Smooth muscle cell (in vitro differentiated cells): ENCODE data around the gene DOCK9. TPM values are rescaled to one million over a fixed set of nuclear protein-coding genes. Genes with fewer than 3 reads are reported as not detected.

Source experiments
- DNase-seq: peaks from one replicate; lab custom pipeline; 2025; ENCODE audit not compliant: unreplicated experiment; lab: John Stamatoyannopoulos, UW
- H2AFZ ChIP-seq: fragments of 200-600 bp; sonication (generic); 2 replicates; pipeline ENCODE4 v1.6.0; 2016; ENCODE audit warnings: antibody characterized with exemption, low read depth, mild to moderate bottlenecking
- H3F3A ChIP-seq: fragments of 200-600 bp; sonication (generic); 2 replicates; pipeline ENCODE4 v1.6.0; 2017; ENCODE audit warnings: antibody characterized with exemption, low read depth
- H3K27ac ChIP-seq: fragments of 200-600 bp; sonication (generic); 2 replicates; pipeline ENCODE4 v1.5.1; 2016; ENCODE audit warnings: low read depth, mild to moderate bottlenecking
- H3K27me3 ChIP-seq: fragments of 200-600 bp; sonication (generic); 2 replicates; pipeline ENCODE4 v1.6.1; 2016; ENCODE audit warnings: low read depth, mild to moderate bottlenecking
- H3K36me3 ChIP-seq: fragments of 200-600 bp; sonication (generic); 2 replicates; pipeline ENCODE4 v1.5.1; 2016; ENCODE audit warnings: low read depth
- H3K4me1 ChIP-seq: fragments of 200-600 bp; sonication (generic); 2 replicates; pipeline ENCODE4 v1.5.1; 2016; ENCODE audit warnings: low read depth
- H3K4me2 ChIP-seq: fragments of 200-600 bp; sonication (generic); 2 replicates; pipeline ENCODE4 v1.6.0; 2016; ENCODE audit warnings: mild to moderate bottlenecking
- H3K4me3 ChIP-seq: fragments of 200-600 bp; sonication (generic); 2 replicates; pipeline ENCODE4 v1.5.1; 2016; ENCODE audit warnings: mild to moderate bottlenecking
- H3K79me2 ChIP-seq: fragments of 200-600 bp; sonication (generic); 2 replicates; pipeline ENCODE4 v1.6.0; 2016; ENCODE audit warnings: low read depth, mild to moderate bottlenecking
- H3K9ac ChIP-seq: fragments of 200-600 bp; sonication (generic); 2 replicates; pipeline ENCODE4 v1.6.0; 2016; ENCODE audit warnings: low read depth
- H3K9me3 ChIP-seq: fragments of 200-600 bp; sonication (generic); replicated peaks from 2 replicates; pipeline ENCODE4 v1.5.1; 2016; ENCODE audit warnings: low read depth
- H4K20me1 ChIP-seq: fragments of 200-600 bp; sonication (generic); 2 replicates; pipeline ENCODE4 v1.6.0; 2016; ENCODE audit warnings: low read depth
- CTCF ChIP-seq: fragments of 200-600 bp; sonication (generic); IDR thresholded peaks from 2 replicates; pipeline ENCODE4 v1.5.1; 2017; ENCODE audit warnings: borderline replicate concordance, mild to moderate bottlenecking, antibody characterized with exemption; ENCODE audit not compliant: insufficient read depth, poor library complexity, severe bottlenecking
- WGBS: methylation state at CpG from one replicate; pipeline ENCODE4 v1.1.7; 2016; ENCODE audit warnings: low lambda C conversion rate; 5-methylcytosine and 5-hydroxymethylcytosine counted together
- polyA plus RNA-seq: library from polyadenylated mRNA; unstranded; fragments of >200 nt; fragmentation: Nextera tagmentation; extraction: Ambion mirVana; gene quantifications from 2 replicates; pipeline ENCODE4 v1.2.1, GENCODE V29; 2016
- total RNA-seq: library from RNA; depleted of rRNA; stranded (reverse); fragments of >200 nt; gene quantifications from 2 replicates; pipeline ENCODE4 v1.2.3, GENCODE V29; 2014

DOCK9 gene
- total and polyA plus RNA-seq, 2 experiments from 2014 or later: 5.7 to 25.1 TPM

GRCh38 chr13:98941536-98941935, 36.3 kb downstream of the DOCK9 start:
- no peaks in the 10 kb centered on the region for H3F3A ChIP-seq
- H3K4me3 ChIP-seq: no peak overlapping the region
- no peaks in the 10 kb centered on the region for H3K9me3 ChIP-seq
- H3K4me1 ChIP-seq: peaks cover 17% of the 10 kb centered on the region
- H4K20me1 ChIP-seq: no peaks in the 10 kb centered on the region
- H3K27me3 ChIP-seq: no peaks in the 10 kb centered on the region
- H3K36me3 ChIP-seq: no peaks in the 10 kb centered on the region
- no peak overlapping the region for H3K27ac ChIP-seq
- WGBS: 83% methylated on average over 4 of the region's 4 CpGs
- no peak for DNase-seq
- H3K79me2 ChIP-seq: no peaks in the 10 kb centered on the region
- no peak overlapping the region for H3K9ac ChIP-seq
- no peak overlapping the region for H3K4me2 ChIP-seq
- TF ChIP-seq CTCF: no peak
- H2AFZ ChIP-seq: no peak overlapping the region

- DNase-seq: no peak
- Histone ChIP-seq H3K4me3 (no peak overlapping the region), H3K27me3 (no peaks in the 10 kb centered on the region), H4K20me1 (no peaks in the 10 kb centered on the region), H3K4me1 (peaks cover 17% of the 10 kb centered on the region), H2AFZ (no peak overlapping the region), H3K4me2 (no peak overlapping the region), H3K9ac (no peak overlapping the region), H3K36me3 (no peaks in the 10 kb centered on the region), H3F3A (no peaks in the 10 kb centered on the region), H3K9me3 (no peaks in the 10 kb centered on the region), H3K27ac (no peak overlapping the region), H3K79me2 (no peaks in the 10 kb centered on the region)
- WGBS: 91% methylated on average over 5 of the region's 5 CpGs
- no peak for TF ChIP-seq CTCF
Measured at GRCh38 chr13:98941126-98941525, 36.7 kb downstream of the DOCK9 start.

- Histone ChIP-seq H3K36me3 (no peaks in the 10 kb centered on the region), H2AFZ (no peak overlapping the region), H3K4me2 (no peak overlapping the region), H3K4me1 (peaks cover 17% of the 10 kb centered on the region), H3K27me3 (no peaks in the 10 kb centered on the region), H3K27ac (no peak overlapping the region), H3K4me3 (no peak overlapping the region), H3K9ac (no peak overlapping the region), H3K9me3 (no peaks in the 10 kb centered on the region), H4K20me1 (no peaks in the 10 kb centered on the region), H3K79me2 (no peaks in the 10 kb centered on the region), H3F3A (no peaks in the 10 kb centered on the region)
- 61% methylated on average over 8 of the region's 8 CpGs for WGBS
- TF ChIP-seq CTCF: no peak
- DNase-seq: no peak
Measured at GRCh38 chr13:98940325-98941001, 37.4 kb downstream of the DOCK9 start.

GRCh38 chr13:98939660-98940191, 38.1 kb downstream of the DOCK9 start:
- no peaks in the 10 kb centered on the region for H3K27me3 ChIP-seq
- no peak overlapping the region for H3K9ac ChIP-seq
- no peak overlapping the region for H3K4me3 ChIP-seq
- H3K4me1 ChIP-seq: peaks cover 17% of the 10 kb centered on the region
- no peak for DNase-seq
- no peaks in the 10 kb centered on the region for H3K79me2 ChIP-seq
- no peaks in the 10 kb centered on the region for H4K20me1 ChIP-seq
- 83% methylated on average over 5 of the region's 5 CpGs for WGBS
- H3K36me3 ChIP-seq: no peaks in the 10 kb centered on the region
- no peak overlapping the region for H3K4me2 ChIP-seq
- H3K27ac ChIP-seq: no peak overlapping the region
- no peaks in the 10 kb centered on the region for H3F3A ChIP-seq
- H2AFZ ChIP-seq: no peak overlapping the region
- TF ChIP-seq CTCF: no peak
- H3K9me3 ChIP-seq: no peaks in the 10 kb centered on the region
